Activated T-cell treated with anti-CD3 and anti-CD28 coated beads for 1 hour (primary cell): Measurements from ENCODE around the gene RBMS3.

Experiments
- DNase-seq: peaks from one replicate; pipeline ENCODE4 v3.0.0-alpha.2; 2020; ENCODE audit warnings: low read depth

RBMS3 gene

GRCh38 chr3:29277249-29277648 is 3.6 kb upstream of the RBMS3 start:
- DNase-seq = no peak

- no peak for DNase-seq
Observed at GRCh38 chr3:29279286-29279685, 1.6 kb upstream of the RBMS3 start.

- DNase-seq = no peak
Observed at GRCh38 chr3:29279806-29280205, 1.1 kb upstream of the RBMS3 start.

- no peak for DNase-seq
Observed at GRCh38 chr3:29281094-29281343, 148 bp downstream of the RBMS3 start.

GRCh38 chr3:29281344-29282241 is 722 bp downstream of the RBMS3 start:
- no peak for DNase-seq

- DNase-seq = no peak
Observed at GRCh38 chr3:29282427-29283230, 1.8 kb downstream of the RBMS3 start.

- DNase-seq = no peak
Observed at GRCh38 chr3:29283231-29284119, 2.6 kb downstream of the RBMS3 start.

- no peak for DNase-seq
Observed at GRCh38 chr3:29284497-29284896, 3.6 kb downstream of the RBMS3 start.

- DNase-seq = no peak
Observed at GRCh38 chr3:29285471-29286071, 4.7 kb downstream of the RBMS3 start.

GRCh38 chr3:29286478-29287240 is 5.8 kb downstream of the RBMS3 start:
- DNase-seq = no peak

- no peak for DNase-seq
Observed at GRCh38 chr3:29290596-29290995, 9.7 kb downstream of the RBMS3 start.

- DNase-seq = no peak
Observed at GRCh38 chr3:29291260-29291981, 10.6 kb downstream of the RBMS3 start.

GRCh38 chr3:29291982-29292363 is 11.1 kb downstream of the RBMS3 start:
- DNase-seq = no peak

GRCh38 chr3:29293421-29293820 is 12.6 kb downstream of the RBMS3 start:
- no peak for DNase-seq

GRCh38 chr3:29297998-29298397 is 17.1 kb downstream of the RBMS3 start:
- no peak for DNase-seq

GRCh38 chr3:29301332-29302019 is 20.6 kb downstream of the RBMS3 start:
- DNase-seq = no peak

- no peak for DNase-seq
Observed at GRCh38 chr3:29302619-29303018, 21.7 kb downstream of the RBMS3 start.

- no peak for DNase-seq
Observed at GRCh38 chr3:29307295-29307694, 26.4 kb downstream of the RBMS3 start.

- DNase-seq = no peak
Observed at GRCh38 chr3:29310865-29311264, 30.0 kb downstream of the RBMS3 start.

GRCh38 chr3:29311795-29312194 is 30.9 kb downstream of the RBMS3 start:
- DNase-seq = no peak
